Posterior vena cava (tissue), 2 donors: ENCODE measurements around the gene GPR89A. TPM values are rescaled to one million over a fixed set of nuclear protein-coding genes. Genes with fewer than 3 reads are reported as not detected.
"Not testable (repeated sequence)": the region's sequence is repeated elsewhere in the genome, so short reads cannot be mapped to it uniquely, and the experiment has no call there.

Experiments used
- DNase-seq: peaks from one replicate; pipeline ENCODE4 v3.0.0-alpha.2; 2020; ENCODE audit warnings: low spot score
- intact Hi-C, 2 donors: fragments of 100-400 bp; cut with DNase I; formaldehyde crosslinking; loops; one replicate each; pipeline versions ENCODE4 v1.14.1 to v1.14.2; 2022 to 2023
- long read RNA-seq, 2 donors: library from polyadenylated mRNA; unstranded; transcript quantifications; one replicate each; pipeline ENCODE4 v2.0.0, GENCODE V29; 2020 to 2021
- total RNA-seq, 2 donors: library from RNA; stranded (reverse); fragmentation: NEBNext Ultra II Directional; extraction: Animal tissue kit (Norgen Biotek cat#: 25700); gene quantifications; one replicate each; pipeline ENCODE4 v1.2.1, GENCODE V29; 2021
- donor health status: DM: yes; HTN: yes; CAD: no.
- donor health status: DM: yes; HTN: yes; CAD: no.

Gene GPR89A
- 10 to 100 TPM; 15.1 to 20.2 TPM for total RNA-seq
- long read RNA-seq, donor 1, partial matches to known transcripts: 0 of 4 reads
- long read RNA-seq, donor 1, other reads (novel, unspliced or antisense): 1 of 4 reads
- long read RNA-seq, donor 2, transcript GPR89A-201 (14 exons, 2,120 nt): major isoform, 16 of 20 reads
- long read RNA-seq, donor 2, partial matches to known transcripts: 1 of 20 reads
- long read RNA-seq, donor 2, other reads (novel, unspliced or antisense): 1 of 20 reads

DNA sequence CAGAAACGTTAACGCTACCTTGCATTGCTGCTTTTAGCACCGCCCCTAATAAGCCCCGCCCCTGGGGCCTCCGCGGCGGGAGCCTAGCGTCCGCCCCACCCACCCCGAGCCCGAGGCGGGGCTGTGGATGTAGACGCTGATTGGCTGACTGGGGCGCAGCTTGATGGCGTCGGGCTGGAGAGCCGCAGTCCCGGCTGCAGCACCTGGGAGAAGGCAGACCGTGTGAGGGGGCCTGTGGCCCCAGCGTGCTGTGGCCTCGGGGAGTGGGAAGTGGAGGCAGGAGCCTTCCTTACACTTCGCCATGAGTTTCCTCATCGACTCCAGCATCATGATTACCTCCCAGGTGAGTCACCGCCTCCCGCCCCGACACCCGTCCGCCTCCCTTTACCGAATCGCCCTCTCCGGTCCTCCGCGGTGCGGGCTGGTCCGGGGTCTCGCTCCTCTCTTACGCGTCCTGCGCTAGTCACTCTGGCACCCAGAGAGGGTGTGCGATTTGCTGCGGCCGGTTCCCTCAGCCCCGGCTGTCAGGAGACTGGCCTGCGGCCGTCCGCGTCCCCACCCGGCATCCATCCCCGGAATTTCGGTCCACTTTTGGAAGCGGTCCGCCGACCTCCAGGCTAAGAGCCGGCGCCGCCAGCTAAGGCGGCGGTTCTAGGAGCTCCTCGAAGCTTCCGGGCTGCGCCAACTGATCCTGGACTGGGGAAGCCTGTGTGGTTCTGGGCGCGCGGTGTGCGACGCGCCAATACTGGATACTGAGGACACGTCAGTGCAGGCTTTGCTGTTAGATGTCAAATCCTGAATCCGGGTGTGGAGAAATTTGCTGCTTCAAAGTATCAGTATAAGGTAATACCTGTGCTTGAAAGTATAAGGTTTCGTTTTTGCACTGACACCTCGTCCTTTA, at the start of gene GPR89A:
Gene GPR89A, plus strand, starts transcription at position 156 of the 901 bp plus-strand sequence. Its CDS starts 146 bp downstream, at position 302.
- intact Hi-C loops: not testable (repeated sequence)
- peak; percentile 98 for DNase-seq

- intact Hi-C loops, DNase-seq: not testable (repeated sequence)
Observed at GRCh38 chr1:145586820-145587219, 21.0 kb upstream of the GPR89A start.

DNA sequence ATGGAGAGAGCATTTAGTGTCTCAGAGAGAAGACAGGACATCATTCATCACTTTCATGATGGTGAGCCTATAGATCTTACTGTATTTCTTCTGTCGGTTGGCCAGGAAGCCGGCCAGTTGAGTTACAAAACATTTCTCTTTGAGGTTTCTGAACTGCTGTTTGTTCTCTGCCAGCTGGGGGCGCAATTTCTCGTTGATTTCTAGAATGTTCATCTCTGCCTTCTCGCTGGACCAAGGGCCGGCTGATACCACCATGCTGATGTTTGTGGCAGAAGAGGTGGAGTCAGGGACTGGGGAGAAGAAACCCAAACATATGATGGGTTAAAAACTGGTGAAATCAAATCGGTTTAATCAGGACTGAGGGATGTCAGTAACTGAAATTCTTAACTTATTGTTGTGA, 17.0 kb upstream of the GPR89A start:
- intact Hi-C loops, DNase-seq: not testable (repeated sequence)

GRCh38 chr1:145592347-145592746, 15.4 kb upstream of the GPR89A start:
- DNase-seq, intact Hi-C loops: not testable (repeated sequence)

- intact Hi-C loops, DNase-seq: not testable (repeated sequence)
Observed at GRCh38 chr1:145595421-145595820, 12.4 kb upstream of the GPR89A start.

- intact Hi-C loops, DNase-seq: not testable (repeated sequence)
Observed at GRCh38 chr1:145596236-145596635, 11.6 kb upstream of the GPR89A start.

GRCh38 chr1:145599426-145599825, 8.4 kb upstream of the GPR89A start:
- DNase-seq, intact Hi-C loops: not testable (repeated sequence)

GRCh38 chr1:145601593-145601992, 6.2 kb upstream of the GPR89A start:
- no peak for DNase-seq
- intact Hi-C loops: no loop called here

DNA sequence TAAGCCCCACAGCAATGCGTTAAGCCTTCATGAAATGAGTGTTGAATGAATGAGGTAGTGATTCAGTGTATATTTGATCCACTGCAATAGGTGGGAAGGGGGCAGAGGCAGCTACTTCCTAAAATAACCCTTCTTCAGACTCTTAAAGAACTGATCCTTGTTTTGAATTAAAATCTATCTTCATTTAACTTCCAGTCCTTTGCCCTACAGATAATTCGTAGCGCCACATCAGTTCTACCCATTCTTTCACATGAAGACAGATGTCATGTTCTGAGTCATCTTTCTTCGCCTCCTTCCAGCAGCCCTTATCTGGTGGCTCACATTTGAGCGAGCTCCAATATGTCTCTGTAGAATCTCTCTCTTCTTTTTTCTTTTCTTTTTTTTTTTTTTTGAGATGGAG, 948 bp upstream of the GPR89A start:
- DNase-seq, intact Hi-C loops: not testable (repeated sequence)

DNA sequence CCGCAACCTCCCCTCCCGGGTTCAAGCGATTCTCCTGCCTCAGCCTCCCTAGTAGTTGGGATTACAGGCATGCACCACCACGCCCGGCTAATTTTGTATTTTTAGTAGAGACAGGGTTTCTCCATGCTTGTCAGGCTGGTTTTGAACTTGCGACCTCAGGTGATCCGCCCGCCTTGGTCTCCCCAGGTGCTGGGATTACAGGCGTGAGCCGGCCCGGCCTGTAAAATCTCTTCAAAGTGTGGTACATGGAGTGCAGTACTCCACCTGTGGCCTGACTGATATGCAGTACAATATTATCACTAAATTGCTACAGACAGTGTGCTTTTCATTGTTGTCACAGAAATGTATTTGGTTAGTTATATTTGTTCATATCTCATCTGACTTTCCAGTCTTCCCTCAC, 499 bp upstream of the GPR89A start:
- DNase-seq: not testable (repeated sequence)

GRCh38 chr1:145610744-145611143, 3.0 kb downstream of the GPR89A start:
- DNase-seq, intact Hi-C loops: not testable (repeated sequence)

More for the DNA sequence above, 499 bp upstream of the GPR89A start:
- intact Hi-C loops: not testable (repeated sequence)

GRCh38 chr1:145620073-145620472, 12.3 kb downstream of the GPR89A start:
- DNase-seq, intact Hi-C loops: not testable (repeated sequence)

- intact Hi-C loops, DNase-seq: not testable (repeated sequence)
Observed at GRCh38 chr1:145622177-145622576, 14.4 kb downstream of the GPR89A start.

DNA sequence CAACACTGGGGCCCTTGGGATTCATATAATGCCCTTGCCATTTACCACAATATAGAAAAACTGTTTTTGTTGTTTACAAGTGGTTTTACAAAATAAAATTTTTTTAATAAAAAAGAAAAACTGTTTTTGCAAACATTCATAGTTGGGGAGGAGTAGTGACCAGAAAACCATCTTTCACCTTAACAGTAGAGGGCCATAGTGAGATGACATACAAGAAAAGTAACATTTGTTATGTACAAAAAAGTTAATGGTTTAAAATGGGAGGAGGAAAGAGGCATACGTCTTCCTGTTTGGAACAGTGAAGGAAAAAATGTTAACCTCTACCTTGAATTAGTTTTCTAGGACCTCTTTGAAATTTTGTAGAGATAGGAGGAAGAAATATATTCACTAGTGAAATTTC, 28.4 kb downstream of the GPR89A start:
- intact Hi-C loops: not testable (repeated sequence)

DNA sequence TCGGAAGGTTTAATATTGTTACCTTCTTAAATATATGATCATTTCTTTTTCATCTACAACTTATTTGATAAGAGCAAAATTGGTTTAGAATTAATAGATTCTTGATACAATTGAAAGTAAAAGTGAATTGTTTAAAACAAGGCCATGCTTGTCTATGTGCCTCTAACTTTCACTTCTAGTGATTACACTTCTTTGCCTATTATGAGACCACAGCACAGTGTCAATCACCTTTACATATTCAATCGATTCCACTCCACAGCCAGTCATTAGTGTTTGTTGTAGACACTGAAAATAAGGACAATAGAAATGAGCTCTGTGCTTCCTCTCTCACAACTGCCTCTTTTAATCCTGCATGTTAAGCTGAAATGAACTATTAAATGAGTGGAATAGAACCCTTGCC, 34.1 kb downstream of the GPR89A start:
- intact Hi-C loops, DNase-seq: not testable (repeated sequence)

More for the DNA sequence above, 28.4 kb downstream of the GPR89A start:
- DNase-seq: not testable (repeated sequence)

DNA sequence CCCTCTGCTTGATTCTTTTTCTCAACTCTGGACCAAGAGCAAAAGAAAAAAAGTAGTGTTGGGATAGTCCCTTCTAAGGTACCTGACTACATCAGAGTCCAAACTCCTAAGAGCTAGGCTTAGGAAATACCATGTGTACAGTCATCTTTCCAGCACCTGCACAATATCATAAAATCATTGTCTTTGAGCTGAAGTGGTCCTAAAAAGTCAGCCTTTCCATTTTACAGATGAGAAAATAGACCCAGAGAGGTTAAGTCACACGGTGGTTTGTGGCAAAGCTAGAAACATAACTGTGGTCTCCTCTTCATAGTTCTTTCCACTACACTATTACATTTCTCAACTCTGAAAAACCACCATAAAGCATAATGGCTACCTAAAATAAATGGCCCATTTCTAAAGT, 36.2 kb downstream of the GPR89A start:
- intact Hi-C loops, DNase-seq: not testable (repeated sequence)

DNA sequence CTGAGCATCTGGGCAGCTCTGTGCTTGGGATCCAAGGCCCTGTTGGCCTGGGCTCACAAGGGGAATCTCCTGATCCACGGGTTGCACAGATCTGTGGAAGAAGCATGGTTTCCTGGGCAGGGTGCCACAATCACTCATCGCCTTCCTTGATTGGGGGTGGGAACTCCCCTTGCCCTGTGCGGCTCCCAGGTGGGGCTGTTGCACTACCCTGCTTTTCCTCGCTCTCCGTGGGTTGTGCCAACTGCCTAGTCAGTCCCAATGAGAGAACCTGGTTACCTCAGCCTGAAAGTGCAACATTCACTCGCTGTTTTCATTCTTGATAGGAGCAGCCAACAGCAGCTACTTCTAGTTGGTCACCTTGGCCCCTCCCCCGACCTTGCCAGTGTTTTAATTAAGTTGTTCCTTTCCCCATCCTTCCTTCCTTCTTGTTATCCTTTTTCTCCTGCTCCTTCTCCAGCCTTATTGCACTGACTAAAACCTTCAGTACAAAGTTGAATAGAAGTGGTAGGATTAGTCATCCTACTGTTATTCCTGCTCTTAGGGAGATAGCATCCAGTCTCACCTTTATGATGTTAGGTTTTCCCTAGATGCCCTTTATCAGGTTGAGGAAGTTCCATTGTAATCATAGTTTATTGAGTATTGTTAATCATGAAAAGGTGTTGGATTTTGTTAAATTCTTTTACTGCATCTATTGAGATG, 48.6 kb downstream of the GPR89A start:
- intact Hi-C loops, DNase-seq: not testable (repeated sequence)

GRCh38 chr1:145662502-145662901, 54.7 kb downstream of the GPR89A start:
- DNase-seq, intact Hi-C loops: not testable (repeated sequence)

GRCh38 chr1:145665015-145665414, 57.2 kb downstream of the GPR89A start:
- DNase-seq, intact Hi-C loops: not testable (repeated sequence)
